D721Med (cell line): Measurements from ENCODE around the gene C3orf70.

Experiments
- DNase-seq: peaks from one replicate; pipeline ENCODE4 v3.0.0; 2011; ENCODE audit warnings: low spot score; ENCODE audit not compliant: insufficient read length
- FAIRE-seq: peaks from 2 replicates; lab custom pipeline; 2011; peaks lifted over from hg19 to GRCh38; lab: Jason Lieb, UNC
- TF ChIP-seq, protein P1 (sequence below): IDR thresholded peaks from 2 replicates; pipeline ENCODE4 v1.5.1; 2012; ENCODE audit warnings: mild to moderate bottlenecking, control low read depth; ENCODE audit not compliant: insufficient read depth; ENCODE audit errors: missing control alignments

Gene C3orf70

DNA sequence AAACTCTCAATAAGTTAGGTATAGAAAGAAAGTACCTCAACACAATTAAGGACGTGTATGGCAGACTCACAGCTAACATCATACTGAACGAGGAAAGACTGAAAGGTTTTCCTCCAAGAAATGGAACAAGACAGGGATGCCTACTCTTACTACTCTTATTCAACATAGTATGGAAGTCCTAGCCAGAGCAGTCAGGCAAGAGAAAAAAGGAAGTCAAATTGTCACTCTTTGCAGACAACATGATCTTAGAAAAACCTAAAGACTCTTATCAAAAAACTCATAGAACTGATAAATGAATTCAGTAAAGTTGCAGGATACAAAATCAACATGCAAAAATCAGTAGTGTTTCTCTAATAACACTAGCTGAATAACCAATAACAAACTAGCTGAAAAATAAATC, 96.0 kb downstream of the C3orf70 start:
- TF ChIP-seq, protein P1, sequence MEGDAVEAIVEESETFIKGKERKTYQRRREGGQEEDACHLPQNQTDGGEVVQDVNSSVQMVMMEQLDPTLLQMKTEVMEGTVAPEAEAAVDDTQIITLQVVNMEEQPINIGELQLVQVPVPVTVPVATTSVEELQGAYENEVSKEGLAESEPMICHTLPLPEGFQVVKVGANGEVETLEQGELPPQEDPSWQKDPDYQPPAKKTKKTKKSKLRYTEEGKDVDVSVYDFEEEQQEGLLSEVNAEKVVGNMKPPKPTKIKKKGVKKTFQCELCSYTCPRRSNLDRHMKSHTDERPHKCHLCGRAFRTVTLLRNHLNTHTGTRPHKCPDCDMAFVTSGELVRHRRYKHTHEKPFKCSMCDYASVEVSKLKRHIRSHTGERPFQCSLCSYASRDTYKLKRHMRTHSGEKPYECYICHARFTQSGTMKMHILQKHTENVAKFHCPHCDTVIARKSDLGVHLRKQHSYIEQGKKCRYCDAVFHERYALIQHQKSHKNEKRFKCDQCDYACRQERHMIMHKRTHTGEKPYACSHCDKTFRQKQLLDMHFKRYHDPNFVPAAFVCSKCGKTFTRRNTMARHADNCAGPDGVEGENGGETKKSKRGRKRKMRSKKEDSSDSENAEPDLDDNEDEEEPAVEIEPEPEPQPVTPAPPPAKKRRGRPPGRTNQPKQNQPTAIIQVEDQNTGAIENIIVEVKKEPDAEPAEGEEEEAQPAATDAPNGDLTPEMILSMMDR = no peak
- no peak for DNase-seq
- FAIRE-seq = no peak

DNA sequence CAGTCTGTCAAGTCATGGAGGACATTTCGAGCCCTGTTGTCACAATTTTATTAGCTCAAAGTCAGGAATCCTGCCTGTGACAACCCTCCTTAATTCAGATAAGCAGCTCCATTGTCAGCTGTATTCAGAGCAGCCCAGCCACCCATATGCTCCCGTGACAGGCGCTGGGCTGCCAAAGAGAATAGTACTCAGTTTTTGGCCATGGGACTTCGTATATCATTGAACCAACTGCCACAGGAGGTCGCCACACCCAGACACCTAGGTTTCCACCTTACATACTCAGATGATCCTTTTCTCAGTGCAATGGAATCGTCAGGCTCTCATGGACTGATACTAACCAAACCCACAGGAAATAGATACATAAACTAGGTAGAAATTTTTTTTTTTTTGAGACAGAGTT, 100.2 kb downstream of the C3orf70 start:
- TF ChIP-seq, protein P1 = no peak
- no peak for FAIRE-seq
- DNase-seq = no peak

DNA sequence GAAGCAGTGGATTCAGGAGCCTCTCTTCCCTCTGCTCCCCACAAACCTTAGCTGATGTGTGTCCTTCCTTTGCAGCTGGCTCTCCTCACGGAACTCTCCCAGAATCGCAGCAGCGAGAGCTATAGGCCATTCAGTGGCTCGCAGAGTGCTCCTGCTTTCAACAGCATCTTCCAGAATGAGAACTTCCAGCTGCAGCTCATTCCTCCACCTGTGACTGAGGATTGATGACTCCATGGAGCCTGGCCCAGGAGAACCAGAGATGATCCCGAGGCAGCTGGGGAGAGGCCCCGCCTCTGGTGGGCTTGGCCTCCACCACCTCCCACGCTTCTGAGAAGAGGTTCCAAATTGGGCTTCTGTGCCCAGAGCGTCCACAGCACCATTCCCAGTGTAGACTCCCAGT, 101.1 kb downstream of the C3orf70 start:
- no peak for FAIRE-seq
- no peak for DNase-seq
- TF ChIP-seq, protein P1 = no peak

DNA sequence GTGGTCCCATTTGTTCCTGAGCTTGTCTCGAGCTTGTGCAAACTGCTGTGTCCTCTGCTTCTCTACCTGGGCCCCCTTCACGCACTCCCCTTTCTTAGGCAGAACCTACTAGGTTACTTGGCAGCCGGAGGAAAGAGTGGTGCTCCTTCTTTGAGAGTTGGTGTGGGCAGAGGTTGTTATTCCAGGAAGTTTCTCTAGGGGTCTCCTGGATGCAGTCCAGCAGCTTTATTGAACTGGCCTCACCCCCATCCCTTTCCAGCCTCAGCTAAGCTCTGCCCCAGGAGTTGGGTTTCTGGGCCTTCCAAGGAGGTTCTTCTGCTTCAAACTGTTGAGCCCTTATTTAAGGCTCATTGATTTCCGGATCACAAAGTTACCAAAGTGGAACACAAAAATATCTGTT, 103.2 kb downstream of the C3orf70 start:
- no peak for FAIRE-seq
- TF ChIP-seq, protein P1 = no peak
- no peak for DNase-seq

DNA sequence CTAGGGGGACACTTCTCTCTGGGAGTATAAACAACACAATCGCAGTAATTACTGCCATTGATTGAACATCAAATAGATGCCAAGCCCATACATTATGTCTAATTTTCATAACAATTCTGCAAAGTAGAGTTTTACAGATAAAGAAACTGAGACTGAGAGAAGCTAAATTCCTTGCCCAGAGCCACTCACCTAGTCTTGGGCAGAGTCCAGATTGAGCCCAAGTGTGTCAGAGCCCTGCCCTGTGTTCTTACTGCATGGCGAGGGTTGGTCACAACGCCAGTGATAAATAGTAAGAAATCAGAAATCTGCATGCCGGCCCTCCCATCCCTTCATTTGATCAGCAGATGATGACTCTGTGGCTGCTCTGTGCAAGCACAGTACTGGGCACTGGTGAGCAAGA, 106.3 kb downstream of the C3orf70 start:
- FAIRE-seq (no peak), DNase-seq (no peak)
- TF ChIP-seq, protein P1 = no peak

DNA sequence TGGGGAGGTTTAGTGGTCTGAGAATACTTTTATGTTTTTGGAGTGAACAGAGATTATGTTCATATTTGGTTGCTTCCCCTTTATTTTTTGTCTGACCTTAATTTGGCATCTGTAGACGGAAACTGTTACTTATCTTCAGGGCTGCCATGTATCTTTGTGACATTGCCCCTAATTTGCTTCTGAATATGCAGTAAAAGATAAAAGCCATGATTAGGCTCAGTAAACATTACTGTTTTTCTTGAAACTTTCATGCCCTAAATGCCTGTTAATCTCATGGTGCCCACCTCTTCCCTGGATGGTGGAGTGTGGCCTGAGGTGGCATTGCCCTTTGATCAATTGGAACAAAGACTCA, 106.7 kb downstream of the C3orf70 start:
- DNase-seq = no peak

DNA sequence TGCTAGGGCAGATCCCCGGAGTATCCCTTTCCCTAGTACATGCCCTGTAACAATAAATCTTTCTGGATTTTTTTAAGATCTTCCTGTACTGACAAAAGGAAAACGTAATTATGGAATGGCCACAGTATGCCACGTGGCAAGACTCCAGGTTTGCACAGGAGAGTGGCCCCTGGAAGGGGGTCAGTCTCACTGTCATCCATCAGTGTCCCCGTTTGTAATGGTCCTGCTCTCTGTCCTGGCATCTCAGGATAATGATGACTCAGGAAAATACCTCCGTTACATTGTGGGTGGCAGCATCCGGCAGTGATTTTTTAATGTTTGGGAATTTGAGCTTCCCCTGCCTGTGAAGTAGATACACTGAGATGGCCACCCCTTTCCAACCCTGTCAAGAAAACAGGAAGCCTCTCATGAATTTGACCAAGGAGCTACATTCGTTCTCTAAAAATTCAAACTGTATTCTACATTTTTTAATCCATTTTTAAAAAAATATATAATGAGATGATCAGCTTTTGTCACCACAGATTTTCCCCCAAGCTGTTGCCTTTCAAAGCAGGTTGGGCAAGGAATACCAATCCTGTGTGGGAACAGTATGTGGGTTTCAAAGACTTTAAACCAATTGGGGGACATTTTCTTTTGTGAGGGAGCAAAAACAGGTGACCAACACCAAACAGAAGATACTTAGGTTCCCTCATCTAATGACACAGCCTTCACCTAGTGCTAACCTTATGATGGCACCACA, 110.4 kb downstream of the C3orf70 start:
- DNase-seq (no peak), FAIRE-seq (no peak)
- TF ChIP-seq, protein P1 = no peak

More for the DNA sequence above, 106.7 kb downstream of the C3orf70 start:
- FAIRE-seq = no peak
- TF ChIP-seq, protein P1 = no peak
